GM19452 (cell line): Measurements from ENCODE around the gene CBX3.
"Not testable (repeated sequence)": the region's sequence is repeated elsewhere in the genome, so short reads cannot be mapped to it uniquely, and the experiment has no call there.

Source experiments
- ATAC-seq: cut with Tn5 transposase; IDR thresholded peaks from one replicate; pipeline ENCODE4 v1.9.1; 2021; ENCODE audit not compliant: unreplicated experiment

Gene CBX3

DNA sequence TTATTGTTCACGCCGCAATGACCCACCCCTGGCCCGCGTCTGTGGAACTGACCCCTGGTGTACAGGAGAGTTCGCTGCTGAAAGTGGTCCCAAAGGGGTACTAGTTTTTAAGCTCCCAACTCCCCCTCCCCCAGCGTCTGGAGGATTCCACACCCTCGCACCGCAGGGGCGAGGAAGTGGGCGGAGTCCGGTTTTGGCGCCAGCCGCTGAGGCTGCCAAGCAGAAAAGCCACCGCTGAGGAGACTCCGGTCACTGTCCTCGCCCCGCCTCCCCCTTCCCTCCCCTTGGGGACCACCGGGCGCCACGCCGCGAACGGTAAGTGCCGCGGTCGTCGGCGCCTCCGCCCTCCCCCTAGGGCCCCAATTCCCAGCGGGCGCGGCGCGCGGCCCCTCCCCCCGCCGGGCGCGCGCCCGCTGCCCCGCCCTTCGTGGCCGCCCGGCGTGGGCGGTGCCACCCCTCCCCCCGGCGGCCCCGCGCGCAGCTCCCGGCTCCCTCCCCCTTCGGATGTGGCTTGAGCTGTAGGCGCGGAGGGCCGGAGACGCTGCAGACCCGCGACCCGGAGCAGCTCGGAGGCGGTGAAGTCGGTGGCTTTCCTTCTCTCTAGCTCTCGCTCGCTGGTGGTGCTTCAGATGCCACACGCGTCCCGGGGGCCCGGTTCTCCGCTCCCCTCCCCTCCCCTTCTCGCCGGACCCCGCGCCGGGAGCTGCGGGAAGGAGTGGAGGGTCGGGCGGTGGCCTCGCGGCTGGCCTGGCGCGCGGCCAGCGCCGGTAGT is at the start of gene CBX3:
Gene CBX3 (plus strand): TSS at position 499 of the 772 bp plus-strand sequence. CDS start 1,254 bp downstream, outside the sequence.
- ATAC-seq = peak; percentile 44

DNA sequence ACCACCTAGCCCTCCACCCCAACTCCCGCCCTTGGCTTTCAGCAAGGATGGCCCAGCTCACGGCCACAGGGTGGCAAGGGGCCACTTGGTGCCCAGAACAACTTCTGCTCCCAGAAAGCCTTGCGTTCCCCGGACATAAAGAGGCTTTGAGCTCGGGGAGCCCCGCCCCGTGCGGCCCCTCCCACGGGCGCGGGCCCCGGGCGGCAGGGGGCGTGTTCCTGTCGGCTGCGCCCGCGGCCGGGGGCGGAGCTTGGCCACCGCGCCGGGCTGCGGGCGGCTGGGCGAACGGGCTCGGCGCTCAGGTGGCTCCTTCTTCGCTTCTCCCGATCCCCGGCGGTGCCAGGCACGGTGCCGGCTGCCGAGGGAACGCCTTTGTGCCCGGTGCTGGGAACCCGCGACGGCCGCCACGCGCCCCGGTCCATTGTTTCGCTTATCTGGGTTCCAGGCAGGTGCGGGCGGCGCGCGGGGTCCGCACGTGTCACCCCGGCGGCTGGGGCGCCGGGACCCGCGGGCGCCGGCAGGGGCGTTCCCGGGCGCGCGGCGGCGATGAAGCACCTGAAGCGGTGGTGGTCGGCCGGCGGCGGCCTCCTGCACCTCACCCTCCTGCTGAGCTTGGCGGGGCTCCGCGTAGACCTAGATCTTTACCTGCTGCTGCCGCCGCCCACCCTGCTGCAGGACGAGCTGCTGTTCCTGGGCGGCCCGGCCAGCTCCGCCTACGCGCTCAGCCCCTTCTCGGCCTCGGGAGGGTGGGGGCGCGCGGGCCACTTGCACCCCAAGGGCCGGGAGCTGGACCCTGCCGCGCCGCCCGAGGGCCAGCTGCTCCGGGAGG is 49.4 kb upstream of the CBX3 start, which contains the start of gene NFE2L3:
Gene NFE2L3 (plus strand): TSS at position 246 of the 829 bp plus-strand sequence. CDS start 301 bp downstream, at position 547.
- peak; percentile 62 for ATAC-seq

DNA sequence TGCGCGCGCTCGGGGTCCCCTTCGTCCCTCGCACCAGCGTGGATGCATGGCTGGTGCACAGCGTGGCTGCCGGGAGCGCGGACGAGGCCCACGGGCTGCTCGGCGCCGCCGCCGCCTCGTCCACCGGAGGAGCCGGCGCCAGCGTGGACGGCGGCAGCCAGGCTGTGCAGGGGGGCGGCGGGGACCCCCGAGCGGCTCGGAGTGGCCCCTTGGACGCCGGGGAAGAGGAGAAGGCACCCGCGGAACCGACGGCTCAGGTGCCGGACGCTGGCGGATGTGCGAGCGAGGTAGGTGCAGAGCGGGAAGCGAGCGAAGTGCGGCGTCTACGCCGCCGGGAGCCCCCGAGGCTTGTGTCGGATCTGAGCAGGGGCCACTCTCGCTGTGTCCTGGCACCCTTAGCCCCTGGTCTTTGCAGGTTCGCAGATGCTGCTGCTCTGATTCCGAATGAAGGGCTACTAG is 48.7 kb upstream of the CBX3 start:
- peak; percentile 24 for ATAC-seq

DNA sequence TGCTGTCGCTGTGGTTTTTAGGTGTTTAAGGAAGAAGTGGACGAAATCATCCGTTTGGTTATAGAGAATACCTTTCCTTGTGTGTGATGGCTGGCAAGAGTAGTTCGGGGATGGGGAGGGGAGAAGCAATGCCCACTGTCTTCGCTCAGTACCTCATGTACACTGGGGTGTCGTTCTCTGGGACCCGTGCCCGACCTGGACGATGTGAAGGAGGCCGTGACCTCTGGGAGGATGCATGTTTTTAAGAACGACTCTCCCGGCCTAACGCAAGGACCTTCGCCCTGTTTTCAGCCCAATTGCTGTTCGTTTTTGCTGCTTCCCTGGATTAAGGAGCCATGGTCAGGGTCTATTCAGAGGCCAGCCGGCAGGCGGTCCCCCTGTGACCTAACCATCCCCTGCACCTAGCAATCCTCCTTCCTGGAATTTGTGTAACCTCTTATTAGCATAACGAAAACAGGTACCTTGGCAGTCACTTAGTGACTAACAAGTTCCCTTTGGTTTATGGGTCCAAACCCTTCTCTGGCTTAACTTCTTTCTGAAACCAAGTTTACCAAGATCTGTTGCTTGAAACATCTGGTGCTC is 48.2 kb upstream of the CBX3 start:
- ATAC-seq = no peak

DNA sequence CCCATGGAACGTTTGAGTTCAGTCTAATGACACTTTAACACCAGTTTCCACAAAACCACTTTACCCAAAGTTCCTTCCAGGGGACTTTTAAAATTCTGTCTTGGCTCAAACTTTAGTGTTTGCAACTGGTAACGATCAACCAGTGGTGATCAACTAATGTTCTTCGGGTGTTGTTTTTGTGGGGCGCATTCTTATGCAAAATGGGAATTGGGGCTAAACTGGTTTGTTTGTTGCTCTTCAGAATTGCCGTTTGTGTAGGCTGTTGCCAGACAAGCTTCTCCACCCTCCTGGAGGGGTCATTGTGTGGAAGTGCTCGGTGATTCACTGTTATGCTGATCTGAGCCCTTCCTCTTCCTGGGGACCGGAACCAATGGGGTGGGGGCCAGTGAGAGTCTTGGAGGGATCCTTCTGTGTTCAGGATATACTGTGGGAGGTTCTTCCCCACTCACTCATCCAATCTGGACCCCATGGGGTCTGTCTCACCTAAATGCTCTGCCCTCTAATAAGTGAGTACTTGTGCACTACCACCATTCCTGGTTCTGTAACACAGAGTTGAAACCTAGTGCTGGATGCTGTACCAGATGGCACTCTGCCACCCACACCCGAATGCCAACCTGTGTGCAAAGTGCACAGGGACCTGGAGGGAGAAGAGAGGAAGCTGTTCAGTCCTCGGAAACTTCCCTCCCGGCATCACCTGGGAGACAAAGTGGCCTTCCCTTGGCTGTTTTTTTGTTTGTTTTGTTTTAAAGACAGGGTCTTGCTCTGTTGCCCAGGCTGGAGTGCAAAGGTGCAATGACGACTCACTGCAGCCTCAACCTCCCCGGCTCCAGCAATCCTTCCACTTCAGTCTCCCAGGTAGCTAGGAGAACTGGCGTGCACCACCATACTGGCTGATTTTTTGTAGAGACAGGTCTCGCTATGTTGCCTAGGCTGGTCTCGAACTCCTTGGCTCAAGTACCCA is 47.4 kb upstream of the CBX3 start:
- no peak for ATAC-seq

DNA sequence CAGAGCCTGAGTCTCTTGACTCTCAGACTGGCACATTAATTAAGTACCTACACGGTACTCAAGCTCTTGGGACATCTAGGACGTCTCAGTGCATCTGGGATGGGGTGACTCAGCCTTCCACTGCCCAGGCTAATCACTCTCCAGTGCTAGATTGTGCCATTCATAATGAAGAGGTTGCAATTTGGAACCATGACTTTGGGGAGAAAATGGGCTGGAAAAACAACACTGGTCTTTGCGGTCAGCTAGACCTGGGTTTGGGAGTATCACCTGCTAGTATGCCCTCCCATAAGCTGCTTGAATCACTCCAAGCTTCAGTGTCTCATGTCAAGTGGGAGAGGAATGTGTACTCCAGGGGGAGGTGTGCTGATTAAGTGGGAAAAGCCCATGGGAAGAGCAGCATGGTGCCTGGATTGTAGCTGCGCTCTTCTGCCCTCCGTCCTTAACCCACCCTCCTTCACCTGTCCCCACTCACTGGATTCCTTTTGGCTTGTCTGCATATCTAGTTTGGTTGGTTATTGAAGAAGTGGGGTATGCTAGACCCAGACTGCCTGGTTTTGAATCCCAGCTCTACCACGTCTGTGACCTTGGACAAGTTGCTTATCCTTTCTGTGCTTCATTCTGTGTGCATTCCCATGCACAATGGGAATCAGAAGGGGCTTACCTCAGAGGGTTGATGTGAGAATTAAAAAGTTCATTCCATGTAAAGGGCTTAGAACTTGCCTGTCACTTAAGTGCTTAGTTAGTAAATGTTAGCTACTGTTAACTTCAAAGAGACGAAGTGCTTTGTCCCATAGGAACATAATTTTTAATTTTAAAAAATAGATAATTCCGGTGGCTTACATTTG is 45.8 kb upstream of the CBX3 start:
- ATAC-seq = no peak

DNA sequence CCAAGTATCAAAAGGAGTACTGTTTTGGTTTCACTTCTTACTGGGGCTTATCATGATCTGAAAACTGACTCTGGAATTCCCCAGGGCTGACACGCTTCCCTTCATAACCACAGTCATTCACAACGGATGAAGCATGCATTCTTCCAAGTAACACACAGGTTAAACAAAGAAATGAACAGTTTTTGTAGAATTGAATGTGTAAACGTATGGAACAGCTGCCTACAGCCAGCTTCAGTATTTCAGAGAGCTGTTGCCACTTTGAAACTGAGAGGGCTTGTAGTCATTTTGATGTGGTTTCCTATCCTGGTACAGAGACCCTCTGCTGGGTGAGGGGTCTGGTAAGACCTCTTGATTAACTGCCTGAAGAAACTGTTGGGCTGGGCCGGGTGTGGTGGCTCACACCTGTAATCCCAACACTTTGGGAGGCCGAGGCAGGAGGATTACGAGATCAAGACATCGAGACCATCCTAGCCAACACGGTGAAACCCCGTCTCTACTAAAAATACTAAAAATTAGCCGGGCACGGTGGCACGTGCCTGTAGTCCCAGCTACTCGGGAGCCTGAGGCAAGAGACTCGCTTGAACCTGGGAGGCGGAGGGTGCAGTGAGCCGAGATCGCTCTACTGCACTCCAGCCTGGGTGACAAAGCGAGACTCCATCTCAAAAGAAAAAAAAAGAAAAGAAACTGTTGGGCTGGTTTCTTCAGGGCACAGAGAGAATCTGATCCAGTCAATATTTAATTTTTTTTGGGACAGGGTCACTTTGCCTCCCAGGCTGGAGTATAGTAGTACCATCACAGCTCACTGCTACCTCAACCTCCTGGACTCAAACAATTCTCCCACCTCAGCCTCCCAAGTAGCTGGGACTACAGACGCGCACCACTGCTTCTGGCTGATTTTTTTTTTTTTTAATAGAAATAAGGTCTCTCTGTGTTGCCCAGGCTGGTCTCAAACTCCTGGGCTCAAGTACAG is 44.8 kb upstream of the CBX3 start:
- ATAC-seq = peak; percentile 24

DNA sequence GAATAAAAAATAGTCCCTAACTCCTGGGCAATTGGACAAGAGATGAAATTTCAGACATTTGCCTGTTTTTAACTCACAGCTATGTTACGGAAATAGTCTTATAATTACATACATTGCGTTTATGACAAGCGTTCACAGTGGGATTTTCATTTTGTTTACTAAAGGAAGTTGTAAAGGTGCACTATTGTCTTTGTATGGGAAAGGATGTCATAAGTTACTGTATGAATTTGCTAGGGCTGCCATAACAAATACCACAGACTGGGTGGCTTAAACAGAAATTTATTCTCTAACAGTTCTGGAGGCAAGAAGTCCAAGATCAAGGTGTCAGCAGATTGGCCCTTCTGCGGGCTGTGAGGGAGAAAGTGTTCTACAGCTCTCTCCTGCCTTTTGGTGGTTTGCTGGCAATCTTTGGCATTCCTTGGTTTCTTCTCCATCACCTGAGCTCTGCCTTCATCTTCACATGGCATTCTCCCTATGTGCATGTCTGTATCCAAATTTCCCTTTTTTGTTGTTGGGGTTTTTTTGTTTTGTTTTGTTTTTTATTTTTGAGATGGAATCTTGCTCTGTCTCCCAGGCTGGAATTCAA is 43.9 kb upstream of the CBX3 start:
- no peak for ATAC-seq

DNA sequence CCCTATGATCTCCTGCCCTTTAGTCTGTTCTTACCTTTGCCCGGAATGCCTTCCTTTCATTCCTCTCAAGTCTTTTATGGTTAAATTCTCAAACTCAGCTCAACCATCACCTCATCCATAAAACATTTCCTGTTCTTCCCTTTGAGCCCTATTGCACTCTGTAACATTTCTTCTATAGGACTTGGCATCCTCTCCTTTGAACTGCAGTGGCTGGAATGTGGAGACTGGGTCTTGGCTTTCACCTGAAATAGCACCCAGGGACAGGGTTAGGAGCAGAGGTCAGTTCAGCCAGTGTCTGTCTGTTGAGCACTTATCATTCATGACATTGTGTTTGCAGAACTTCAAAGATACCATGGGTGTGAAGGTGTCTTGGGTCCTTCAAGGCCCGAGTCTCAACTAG is 42.3 kb upstream of the CBX3 start:
- ATAC-seq = no peak

DNA sequence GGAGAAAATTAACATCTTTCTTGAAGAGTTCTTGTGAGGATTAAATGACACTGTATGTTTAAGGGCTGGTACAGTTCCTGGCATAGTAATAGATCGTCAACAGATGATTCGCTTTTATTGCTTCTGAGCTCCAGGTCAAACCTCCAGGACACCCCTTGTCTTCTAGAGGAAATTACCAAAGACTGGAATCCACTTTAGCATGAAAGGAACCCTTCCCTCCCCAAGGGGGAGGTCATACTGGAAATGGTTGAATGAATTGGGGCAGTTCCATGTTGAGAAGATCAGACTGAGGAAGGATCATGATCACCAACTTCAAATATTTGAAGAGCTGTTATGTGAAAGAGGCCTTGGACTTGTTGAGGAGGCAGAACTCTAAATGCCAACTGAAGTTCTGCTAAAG is 40.6 kb upstream of the CBX3 start:
- no peak for ATAC-seq

DNA sequence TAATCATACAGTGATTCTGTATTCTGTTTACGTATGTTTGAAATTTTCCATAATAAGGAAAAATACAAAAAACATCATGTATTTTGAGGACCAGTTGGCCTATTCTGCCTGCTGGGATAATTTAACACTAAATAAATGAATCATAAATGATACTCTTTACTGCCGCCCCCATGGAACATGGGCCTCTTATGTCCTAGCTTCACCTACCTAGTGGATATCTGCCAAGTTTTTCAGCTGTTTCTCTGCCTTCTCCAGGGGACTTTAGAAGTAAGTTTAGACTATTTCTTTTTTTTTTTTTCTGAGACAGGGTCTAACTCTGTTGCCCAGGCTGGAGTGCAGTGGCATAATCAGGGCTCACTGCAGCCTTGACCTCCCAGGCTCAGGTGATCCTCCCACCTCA is 39.1 kb upstream of the CBX3 start:
- no peak for ATAC-seq

DNA sequence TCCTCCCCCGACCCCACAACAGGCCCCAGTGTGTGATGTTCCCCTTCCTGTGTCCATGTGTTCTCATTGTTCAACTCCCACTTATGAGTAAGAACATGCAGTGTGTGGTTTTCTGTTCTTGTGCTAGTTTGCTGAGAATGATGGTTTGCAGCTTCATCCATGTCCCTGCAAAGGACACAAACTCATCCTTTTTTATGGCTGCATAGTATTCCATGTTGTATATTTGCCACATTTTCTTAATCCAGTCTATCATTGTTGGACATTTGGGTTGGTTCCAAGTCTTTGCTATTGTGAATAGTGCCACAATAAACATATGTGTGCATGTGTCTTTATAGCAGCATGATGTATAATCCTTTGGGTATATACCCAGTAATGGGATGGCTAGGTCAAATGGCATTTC is 37.7 kb upstream of the CBX3 start:
- ATAC-seq = not testable (repeated sequence)

DNA sequence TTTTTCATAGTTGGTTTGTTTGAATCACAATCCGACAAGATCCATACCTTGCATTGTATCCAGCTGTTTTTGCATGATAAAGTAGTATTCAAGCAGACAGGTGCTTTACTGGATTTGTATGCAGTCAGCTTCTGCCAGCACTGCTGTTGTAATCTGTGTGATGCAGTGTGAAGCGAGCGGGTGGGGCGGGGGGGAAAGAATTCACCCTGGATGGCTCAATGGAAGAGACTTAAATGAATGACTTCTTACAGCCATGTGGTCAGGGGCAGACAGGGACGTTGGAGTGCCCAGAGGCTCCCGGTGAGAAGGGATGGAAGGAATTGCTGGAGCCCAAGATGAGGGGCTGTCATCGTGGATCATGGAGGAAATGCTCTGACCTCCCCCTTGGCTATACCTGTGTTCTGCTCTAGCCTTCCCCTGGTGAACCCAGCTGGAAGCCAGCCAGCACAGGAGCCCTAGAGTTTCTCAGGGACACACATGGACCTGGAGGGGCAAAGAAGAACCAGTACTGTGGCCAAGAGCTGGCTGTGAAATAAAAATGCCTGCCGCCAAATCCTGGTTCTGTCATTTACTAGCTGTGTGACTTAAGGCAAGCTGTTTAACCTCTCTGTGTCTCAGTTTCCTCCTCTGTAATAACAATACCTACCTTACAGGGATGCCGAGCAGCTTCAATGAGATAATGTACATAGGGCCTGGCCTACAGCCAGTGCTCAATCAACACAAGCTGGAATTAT is 35.4 kb upstream of the CBX3 start:
- ATAC-seq = no peak

DNA sequence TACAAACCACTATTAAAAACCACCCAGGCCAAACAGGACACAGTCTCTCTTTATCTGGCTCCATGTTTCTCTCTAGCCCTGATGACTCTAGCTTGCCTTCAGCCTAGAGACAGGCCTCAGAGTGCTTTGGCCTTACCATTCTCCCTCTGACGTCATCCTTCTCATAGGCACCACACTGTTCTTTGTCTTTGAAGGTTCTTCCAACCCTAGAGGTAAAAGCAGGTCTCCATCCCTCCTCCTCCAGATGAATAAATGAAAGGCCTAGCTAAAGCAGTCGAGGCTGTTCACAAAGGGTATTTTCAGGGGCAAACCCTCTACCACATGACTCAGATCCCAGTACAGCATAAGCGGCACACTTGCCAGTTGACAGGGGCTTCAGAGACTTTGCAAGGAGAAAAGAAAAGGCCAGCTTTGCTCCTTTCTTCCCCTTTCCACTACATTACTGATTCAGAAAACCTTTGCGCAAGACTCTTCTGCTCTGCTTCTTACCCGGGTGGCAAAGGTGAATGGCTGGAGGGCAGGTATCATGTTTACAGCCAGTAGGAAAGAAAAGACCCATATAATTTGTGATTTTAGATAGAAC is 34.8 kb upstream of the CBX3 start:
- peak; percentile 14 for ATAC-seq

DNA sequence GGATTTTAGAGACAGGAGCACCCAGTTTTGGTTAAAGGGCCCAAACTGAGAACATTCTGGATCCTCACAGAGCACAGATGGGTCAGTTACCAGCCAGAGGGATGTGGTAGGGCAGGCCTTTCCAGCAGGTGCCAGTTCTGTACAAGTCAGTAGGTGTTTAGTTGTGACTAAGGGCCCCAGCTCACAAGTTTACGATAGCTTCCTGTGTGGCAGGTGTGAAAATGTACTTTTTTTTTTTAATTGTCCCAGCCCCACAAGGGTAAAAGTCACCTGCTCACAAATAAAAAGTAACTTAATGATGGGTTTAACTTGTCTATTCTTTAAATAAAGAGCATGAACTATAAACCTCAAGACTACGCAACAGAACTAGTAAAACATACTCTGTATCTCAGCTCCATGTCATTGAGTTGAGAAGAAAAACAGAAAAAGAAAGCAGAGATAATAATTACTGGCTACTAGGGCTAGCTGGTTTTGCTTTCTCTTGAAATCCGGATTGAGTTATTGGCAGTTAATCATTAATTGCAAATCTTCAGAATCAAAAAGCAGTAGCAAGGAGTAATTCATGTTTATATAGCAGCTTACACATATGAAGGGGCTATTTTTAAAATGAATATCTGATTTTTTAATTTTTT is 34.1 kb upstream of the CBX3 start:
- peak; percentile 98 for ATAC-seq

DNA sequence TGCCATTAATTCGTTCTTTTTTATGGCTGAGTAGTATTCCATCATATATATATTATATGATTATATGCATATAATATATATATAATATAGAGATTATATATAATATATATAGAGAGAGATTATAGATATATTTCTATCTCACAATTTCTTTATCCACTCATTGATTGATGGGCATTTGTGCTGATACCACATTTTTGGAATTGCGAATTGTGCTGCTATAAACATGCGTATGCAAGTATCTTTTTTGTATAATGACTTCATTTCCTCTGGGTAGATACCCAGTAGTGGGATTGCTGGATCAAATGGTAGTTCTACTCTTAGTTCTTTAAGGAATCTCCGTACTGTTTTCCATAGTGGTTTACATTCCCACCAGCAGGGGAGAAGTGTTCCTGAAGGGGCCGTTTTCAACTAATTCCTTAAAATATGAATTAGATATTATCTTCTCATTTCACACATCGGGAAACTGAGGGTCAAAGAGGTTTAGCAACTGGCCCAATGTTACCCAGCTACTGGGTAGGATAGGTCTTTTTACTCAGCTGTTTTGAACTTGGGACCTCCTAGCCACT is 33.0 kb upstream of the CBX3 start:
- ATAC-seq = no peak
